Measurements from ENCODE around the gene ACAA1.
"Not testable (repeated sequence)": the region's sequence is repeated elsewhere in the genome, so short reads cannot be mapped to it uniquely, and the experiment has no call there.

The ACAA1 gene

GRCh38 chr3:38107911-38108648 is 28.8 kb downstream of the ACAA1 start:
- in situ Hi-C loops (cut with MboI; ENCODE audit: low sequenced_read_pairs) = no loop called here

DNA sequence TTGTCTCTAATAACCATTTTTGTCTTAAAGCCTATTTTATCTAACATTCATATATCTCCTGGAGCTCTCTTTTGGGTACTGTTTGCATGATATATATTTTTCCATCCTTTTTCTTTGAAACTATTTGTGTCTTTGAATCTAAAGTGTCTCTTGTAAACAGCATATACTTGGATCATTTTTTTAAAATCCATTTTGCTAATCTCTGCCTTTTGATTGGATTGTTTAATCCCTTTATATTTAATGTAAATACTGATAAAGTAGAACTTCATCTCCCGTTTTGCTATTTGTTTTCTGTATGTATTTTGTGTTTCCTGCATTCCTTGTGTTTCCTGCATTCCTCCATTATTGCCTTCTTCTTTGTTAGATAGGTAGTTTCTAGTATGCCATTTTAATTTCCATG is 31.4 kb downstream of the ACAA1 start:
- in situ Hi-C loops (cut with MboI; ENCODE audit: low sequenced_read_pairs) = no loop called here

GRCh38 chr3:38102444-38102814 is 34.5 kb downstream of the ACAA1 start:
- in situ Hi-C loops (cut with MboI; ENCODE audit: low sequenced_read_pairs) = no loop called here

DNA sequence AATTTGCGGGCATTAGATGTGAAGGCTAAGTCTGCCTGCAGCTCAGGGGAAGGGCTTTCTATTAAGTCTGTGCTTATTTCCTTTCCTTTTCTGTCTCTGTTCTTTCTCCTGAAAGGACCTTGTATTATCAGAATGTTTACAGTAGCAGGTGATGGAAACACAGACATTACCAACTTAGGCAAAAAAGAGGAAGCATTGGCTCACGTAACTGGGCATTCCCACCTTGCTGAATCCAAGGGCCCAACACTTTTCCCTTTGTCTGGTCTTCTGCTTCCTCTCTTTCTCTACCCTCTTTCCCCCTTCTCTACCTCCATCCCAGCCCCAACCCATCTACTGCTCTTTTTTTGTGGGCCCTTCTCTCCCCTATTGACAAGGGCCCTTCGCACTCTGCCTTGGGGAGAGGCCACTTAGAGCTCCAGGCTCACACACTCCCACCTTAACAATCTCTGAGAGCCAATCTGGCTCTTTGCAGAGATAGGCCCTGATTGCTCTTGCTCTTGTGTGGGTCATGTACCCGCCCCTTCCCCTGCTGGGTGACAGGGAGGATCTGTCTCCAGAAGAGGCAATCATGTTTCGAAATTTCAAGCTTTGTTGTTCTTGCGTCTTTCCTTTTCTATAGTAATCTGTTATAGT is 35.0 kb downstream of the ACAA1 start:
- in situ Hi-C loops (cut with MboI; ENCODE audit: low sequenced_read_pairs) = no loop called here

DNA sequence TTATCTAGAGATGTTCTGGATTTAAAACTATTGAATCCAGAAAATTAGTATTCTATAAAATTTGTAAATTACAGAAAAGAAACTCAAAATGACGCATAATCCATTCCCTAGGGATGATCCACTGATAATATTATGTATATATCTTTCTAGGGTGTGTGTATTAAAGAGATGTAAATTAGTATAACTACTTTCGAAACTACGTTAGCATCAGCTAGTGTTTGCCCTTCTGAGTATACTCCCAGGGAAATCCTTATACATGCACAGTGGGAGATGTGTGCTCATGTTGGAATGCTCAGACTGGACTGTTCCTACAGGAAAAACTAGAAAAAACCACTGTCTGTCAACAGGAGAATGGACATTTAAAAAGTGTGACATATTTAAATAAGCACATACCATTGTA is 36.4 kb downstream of the ACAA1 start:
- in situ Hi-C loops (cut with MboI; ENCODE audit: low sequenced_read_pairs) = no loop called here

DNA sequence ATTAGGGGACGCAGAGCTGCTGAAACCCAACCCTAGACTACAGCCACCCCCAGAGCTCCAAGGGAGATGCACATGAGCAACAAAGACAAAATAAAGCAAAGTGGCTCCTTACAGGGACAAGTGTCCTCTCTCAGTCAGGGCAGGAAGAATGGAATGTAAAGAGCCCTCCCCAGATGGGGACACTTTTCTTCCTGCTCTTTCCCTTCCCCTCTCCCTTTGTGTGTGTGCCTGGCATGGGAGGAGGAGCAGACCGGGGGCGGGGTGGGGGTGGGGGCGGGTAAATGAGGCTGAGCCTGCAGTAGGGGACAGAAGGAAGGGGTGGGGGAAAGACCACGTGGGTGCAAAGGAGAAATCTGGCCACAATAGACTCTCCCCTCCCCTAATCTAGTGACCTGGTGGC is 37.4 kb downstream of the ACAA1 start:
- in situ Hi-C loops (cut with MboI; ENCODE audit: low sequenced_read_pairs) = no loop called here

GRCh38 chr3:38098376-38098723 is 38.6 kb downstream of the ACAA1 start:
- in situ Hi-C loops (cut with MboI; ENCODE audit: low sequenced_read_pairs) = no loop called here

DNA sequence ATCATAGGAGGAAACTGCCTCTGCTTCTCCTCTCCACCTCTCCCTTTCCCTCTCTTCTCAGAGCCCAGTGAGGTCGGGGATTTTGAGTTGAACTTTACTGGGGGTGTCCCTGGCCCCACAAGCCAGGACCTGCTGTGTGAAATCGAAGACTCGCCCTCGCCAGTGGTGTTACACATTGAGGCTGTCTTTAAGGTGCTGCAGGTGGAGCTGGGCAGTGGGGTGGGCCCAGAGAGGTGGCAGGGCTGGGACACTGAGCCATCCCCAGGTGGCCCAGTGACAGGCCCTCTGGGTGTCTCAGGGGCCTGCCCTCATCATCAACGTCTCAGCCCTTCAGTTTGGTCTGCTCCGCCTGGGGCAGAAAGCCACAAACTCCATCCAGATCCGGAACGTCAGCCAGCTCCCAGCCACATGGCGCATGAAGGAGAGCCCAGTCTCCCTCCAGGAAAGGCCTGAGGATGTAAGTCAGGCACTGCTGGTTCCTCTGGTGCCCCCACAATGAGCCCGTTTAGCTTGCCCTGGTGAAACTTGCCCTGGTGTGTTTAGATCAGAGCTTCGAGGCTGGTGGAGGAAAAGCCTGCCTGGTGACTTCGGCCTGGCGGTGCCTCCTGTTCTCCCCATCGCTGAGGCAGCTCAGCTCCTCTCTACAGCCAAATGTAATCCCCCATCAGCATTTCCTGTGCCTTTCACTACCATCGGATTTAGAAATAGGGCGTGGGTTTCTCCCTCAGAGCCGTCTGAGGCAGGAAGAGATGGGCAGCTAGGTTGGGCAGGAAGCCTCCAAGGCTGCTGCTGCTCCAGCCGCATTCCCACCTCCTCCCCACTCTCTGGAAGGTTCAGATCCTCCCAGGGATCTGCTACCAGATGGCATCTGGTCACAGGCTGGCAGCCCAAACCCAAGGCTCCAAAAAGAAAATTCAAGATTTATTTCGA is 39.2 kb downstream of the ACAA1 start:
- in situ Hi-C loops (cut with MboI; ENCODE audit: low sequenced_read_pairs) = no loop called here

- in situ Hi-C loops (cut with MboI; ENCODE audit: low sequenced_read_pairs) = no loop called here
Observed at GRCh38 chr3:38095669-38096483, 41.1 kb downstream of the ACAA1 start.

GRCh38 chr3:38094999-38095398 is 41.9 kb downstream of the ACAA1 start:
- in situ Hi-C loops (cut with MboI; ENCODE audit: low sequenced_read_pairs) = no loop called here

- in situ Hi-C loops (cut with MboI; ENCODE audit: low sequenced_read_pairs) = no loop called here
Observed at GRCh38 chr3:38090453-38090852, 46.5 kb downstream of the ACAA1 start.

- in situ Hi-C loops (cut with MboI; ENCODE audit: low sequenced_read_pairs) = no loop called here
Observed at GRCh38 chr3:38089163-38089562, 47.8 kb downstream of the ACAA1 start.

GRCh38 chr3:38088126-38089078 is 48.5 kb downstream of the ACAA1 start:
- in situ Hi-C loops (cut with MboI; ENCODE audit: low sequenced_read_pairs) = no loop called here

- in situ Hi-C loops (cut with MboI; ENCODE audit: low sequenced_read_pairs) = not testable (repeated sequence)
Observed at GRCh38 chr3:38087278-38087677, 49.6 kb downstream of the ACAA1 start.

GRCh38 chr3:38086496-38086895 is 50.4 kb downstream of the ACAA1 start:
- in situ Hi-C loops (cut with MboI; ENCODE audit: low sequenced_read_pairs) = no loop called here

DNA sequence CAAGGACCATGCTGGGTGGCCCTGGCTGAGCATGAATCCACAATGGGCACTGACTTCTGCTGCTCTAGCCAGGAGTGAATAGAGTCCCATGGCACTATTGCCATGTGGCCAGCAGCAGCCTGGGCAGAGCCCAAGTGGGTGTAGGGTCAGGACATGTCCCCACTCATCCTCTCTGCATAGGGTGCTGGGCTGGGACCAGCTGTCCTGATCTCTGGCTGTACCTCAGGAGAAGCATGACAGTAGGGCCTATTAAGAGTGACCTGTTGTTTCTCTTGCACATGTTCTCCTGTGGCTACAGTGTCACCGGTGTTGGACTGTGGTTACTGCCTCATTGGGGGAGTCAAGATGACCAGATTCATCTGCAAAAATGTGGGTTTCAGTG is 51.0 kb downstream of the ACAA1 start:
- in situ Hi-C loops (cut with MboI; ENCODE audit: low sequenced_read_pairs) = no loop called here

DNA sequence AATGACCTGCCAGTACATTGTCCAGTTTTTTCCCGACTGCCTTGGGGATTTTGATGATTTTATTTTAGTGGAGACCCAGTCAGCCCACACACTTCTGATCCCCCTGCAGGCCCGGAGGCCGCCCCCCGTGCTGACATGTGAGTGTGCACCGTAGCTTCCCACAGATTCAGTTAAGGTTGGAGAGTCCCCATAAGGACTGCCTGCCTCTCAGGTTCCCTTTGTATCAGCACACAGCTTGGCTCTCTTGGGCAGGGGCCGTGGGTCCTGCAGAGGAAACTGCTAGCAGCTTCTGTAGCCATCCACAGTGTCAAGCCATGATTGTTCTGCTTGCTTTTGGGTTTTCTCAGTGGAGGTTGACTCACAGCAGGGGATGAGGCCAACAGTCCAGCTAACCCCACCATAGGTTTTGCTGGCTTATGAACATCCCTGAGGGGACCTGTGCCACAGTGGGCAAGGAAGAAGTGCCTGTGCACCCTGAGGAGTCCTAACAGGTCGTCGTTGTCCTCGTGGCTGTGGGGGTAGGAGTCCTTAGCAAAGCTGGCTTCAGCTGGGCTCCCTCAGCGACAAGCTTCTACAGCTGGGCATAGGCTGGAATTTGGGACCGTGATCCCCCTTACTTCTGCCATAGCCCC is 51.5 kb downstream of the ACAA1 start:
- in situ Hi-C loops (cut with MboI; ENCODE audit: low sequenced_read_pairs) = no loop called here

DNA sequence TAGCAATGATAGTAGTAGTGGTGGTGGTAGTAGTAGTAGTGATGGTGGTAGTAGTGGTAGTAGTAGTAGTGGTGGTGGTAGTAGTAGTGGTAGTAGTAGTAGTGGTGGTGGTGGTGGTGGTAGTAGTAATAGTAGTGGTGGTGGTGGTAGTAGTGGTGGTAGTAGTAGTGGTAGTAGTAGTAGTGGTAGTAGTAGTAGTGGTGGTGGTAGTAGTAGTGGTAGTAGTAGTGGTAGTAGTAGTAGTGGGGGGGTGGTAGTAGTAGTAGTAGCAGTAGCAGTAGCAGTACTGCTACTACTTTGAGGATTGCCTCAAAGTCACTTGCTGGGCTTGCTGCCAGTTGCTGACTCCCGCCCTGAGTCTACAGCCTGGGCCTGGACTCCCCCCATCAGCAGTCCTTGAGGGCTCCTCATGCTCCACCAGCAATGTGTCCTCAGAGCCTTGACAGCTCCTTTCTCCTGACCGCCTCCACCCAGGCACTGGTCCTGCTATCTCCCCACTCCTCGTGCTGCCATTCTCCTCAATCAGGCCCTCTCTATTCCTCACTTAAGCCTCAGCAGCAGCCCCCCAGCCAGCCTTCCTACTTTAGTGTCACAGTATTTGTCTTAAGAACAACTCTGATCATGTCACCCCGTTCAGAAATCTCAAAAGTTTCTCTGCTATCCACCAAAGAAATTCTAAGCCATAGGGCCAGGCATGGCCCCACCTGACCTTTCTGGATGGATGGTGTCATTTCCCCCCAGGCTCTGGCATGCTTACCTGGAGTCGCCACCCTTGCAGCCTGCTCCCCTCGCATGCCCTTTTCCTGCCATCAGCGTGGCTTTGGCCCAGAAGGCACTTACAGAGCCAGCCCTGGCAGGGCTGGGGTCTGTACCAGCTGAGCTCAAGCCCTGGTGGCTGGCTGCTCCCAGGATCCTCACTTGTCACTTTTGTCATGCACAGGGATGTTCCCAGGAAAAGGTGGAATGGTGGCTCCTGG is 52.3 kb downstream of the ACAA1 start:
- in situ Hi-C loops (cut with MboI; ENCODE audit: low sequenced_read_pairs) = no loop called here
